Small intestine (tissue), 7 donors: ENCODE measurements around the gene ACSS3. TPM values are rescaled to one million over a fixed set of nuclear protein-coding genes. Genes with fewer than 3 reads are reported as not detected.
A peak's percentile ranks its signal among the peaks of the same experiment; 100 is the strongest.
"Not testable (repeated sequence)": the region's sequence is repeated elsewhere in the genome, so short reads cannot be mapped to it uniquely, and the experiment has no call there.

ENCODE experiments used
- DNase-seq, 2 donors: peaks; one replicate each; pipeline versions ENCODE4 v3.0.0 to v3.0.0-alpha.2; 2013
- FAIRE-seq: peaks from 2 replicates; lab custom pipeline; 2012; peaks lifted over from hg19 to GRCh38; lab: Jason Lieb, UNC
- H3K27ac ChIP-seq, 3 donors: one replicate each; pipeline ENCODE4 v1.5.1; 2013; ENCODE audit warnings: low read length in 2 of 3, mild to moderate bottlenecking in 2 of 3, control low read depth in 1 of 3, inconsistent platforms in 1 of 3, low read depth in 1 of 3, moderate library complexity in 1 of 3
- H3K27me3 ChIP-seq, 3 donors: one replicate each; pipeline ENCODE4 v1.6.1; 2013; ENCODE audit warnings: low read length in 3 of 3, inconsistent platforms in 1 of 3; ENCODE audit not compliant: control insufficient read depth in 3 of 3, insufficient read depth in 3 of 3
- H3K36me3 ChIP-seq, 3 donors: one replicate each; pipeline ENCODE4 v1.6.1; 2013; ENCODE audit warnings: low read length in 3 of 3, inconsistent platforms in 1 of 3, low read depth in 1 of 3, mild to moderate bottlenecking in 1 of 3, moderate library complexity in 1 of 3; ENCODE audit not compliant: control insufficient read depth in 3 of 3, insufficient read depth in 2 of 3
- H3K4me1 ChIP-seq, 3 donors: one replicate each; pipeline ENCODE4 v1.6.1; 2013; ENCODE audit warnings: low read length in 2 of 3, inconsistent platforms in 1 of 3, low read depth in 1 of 3, mild to moderate bottlenecking in 1 of 3, moderate library complexity in 1 of 3; ENCODE audit not compliant: control insufficient read depth in 3 of 3, insufficient read depth in 2 of 3
- H3K4me3 ChIP-seq, 3 donors: one replicate each; pipeline ENCODE4 v1.5.1; 2013; ENCODE audit warnings: low read length in 3 of 3, control low read depth in 1 of 3, inconsistent platforms in 1 of 3, low read depth in 1 of 3, mild to moderate bottlenecking in 1 of 3, moderate library complexity in 1 of 3
- H3K9me3 ChIP-seq, 2 donors: one replicate each; pipeline ENCODE4 v1.6.1; 2013; ENCODE audit warnings: low read depth in 1 of 2, low read length in 1 of 2; ENCODE audit not compliant: control insufficient read depth in 2 of 2, insufficient read depth in 1 of 2
- WGBS, 3 donors: extraction: QIAGEN DNeasy Blood & Tissue Kit; methylation state at CpG; one replicate each; pipeline ENCODE4 v1.1.7; 2013; 5-methylcytosine and 5-hydroxymethylcytosine counted together
- polyA plus RNA-seq, 4 donors: library from polyadenylated mRNA; stranded (reverse) in 3 of 4; unstranded in 1 of 4; fragments of 200-250 nt in 3 of 4; fragments of 120-200 nt in 1 of 4; gene quantifications; one replicate each; pipeline versions ENCODE4 v1.2.1 to v1.2.3, GENCODE V29; 2013
- donor health status: healthy with polysubstance abuse.
- donor health status: control.
- donor health status: control.
- donor health status: Bipolar disorder and iron deficiency.
- donor health status: healthy.

ACSS3 gene
- polyA plus RNA-seq, 4 donors, result 0.22 to 6.2 (median 0.95) TPM

- Histone ChIP-seq H3K4me3 (no peak overlapping the region), H3K4me1 (no peaks in the 10 kb centered on the region), H3K36me3 (no peaks in the 10 kb centered on the region), H3K9me3 (peaks cover 0 to 4% of the 10 kb centered on the region in 2 donors), H3K27me3 (no peaks in the 10 kb centered on the region), H3K27ac (no peak overlapping the region)
- DNase-seq (no peak), FAIRE-seq (no peak)
These were observed 36.3 kb downstream of the ACSS3 start for GRCh38 chr12:81114226-81114625.

GRCh38 chr12:81119069-81119468 lies 41.2 kb downstream of the ACSS3 start:
- not testable (repeated sequence) for H3K4me3 ChIP-seq

GRCh38 chr12:81120961-81121360 lies 43.1 kb downstream of the ACSS3 start:
- Histone ChIP-seq H3K4me3 (no peak overlapping the region), H3K4me1 (no peaks in the 10 kb centered on the region), H3K27ac (no peak overlapping the region), H3K9me3 (peaks cover 0 to 4% of the 10 kb centered on the region in 2 donors), H3K36me3 (no peaks in the 10 kb centered on the region), H3K27me3 (no peaks in the 10 kb centered on the region)
- WGBS, 3 donors, result 47 to 52% (median 47%) methylated on average over 2 of the region's 2 CpGs
- no peak for FAIRE-seq
- DNase-seq, result no peak

More at GRCh38 chr12:81119069-81119468, 41.2 kb downstream of the ACSS3 start:
- 82 to 94% (median 83%) methylated on average over 3 of the region's 3 CpGs for WGBS, 3 donors
- H3K27ac ChIP-seq, H3K27me3 ChIP-seq, H3K4me1 ChIP-seq, H3K9me3 ChIP-seq, H3K36me3 ChIP-seq, FAIRE-seq, DNase-seq: not testable (repeated sequence)

GRCh38 chr12:81123611-81124010 lies 45.7 kb downstream of the ACSS3 start:
- peaks cover 0 to 4% of the 10 kb centered on the region in 2 donors for H3K9me3 ChIP-seq
- FAIRE-seq (no peak), DNase-seq (no peak)
- H3K4me1 ChIP-seq, result no peaks in the 10 kb centered on the region
- H3K27me3 ChIP-seq, result no peaks in the 10 kb centered on the region
- H3K4me3 ChIP-seq, result no peak overlapping the region
- H3K27ac ChIP-seq, result no peak overlapping the region
- no peaks in the 10 kb centered on the region for H3K36me3 ChIP-seq
- WGBS, 3 donors, result 84 to 92% (median 84%) methylated on average over 3 of the region's 3 CpGs

DNA sequence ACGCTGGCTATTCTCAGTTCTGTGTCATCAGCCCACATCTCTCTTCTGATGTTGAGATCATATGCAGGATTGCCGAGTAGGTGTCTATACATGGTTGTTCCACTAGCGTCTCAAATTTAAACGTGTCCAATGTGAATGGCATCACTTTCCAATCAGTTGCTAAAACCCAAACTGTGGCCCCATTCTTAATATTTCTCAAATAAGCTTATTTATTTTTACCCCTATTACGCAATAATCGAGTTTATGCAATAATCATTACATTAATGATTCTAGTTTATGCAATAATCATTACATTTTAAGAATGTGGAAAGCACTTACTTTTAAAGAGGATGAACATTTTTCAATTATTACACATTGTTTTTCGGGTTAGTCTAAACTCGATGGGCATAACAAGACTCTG lies 47.8 kb downstream of the ACSS3 start:
- Histone ChIP-seq H3K4me1 (no peaks in the 10 kb centered on the region), H3K9me3 (no peaks in the 10 kb centered on the region), H3K27me3 (no peaks in the 10 kb centered on the region), H3K27ac (no peak overlapping the region), H3K4me3 (no peak overlapping the region), H3K36me3 (no peaks in the 10 kb centered on the region)
- FAIRE-seq (no peak), DNase-seq (no peak)
- 86 to 90% (median 87%) methylated on average over 8 of the region's 8 CpGs for WGBS, 3 donors

- H3K27ac ChIP-seq, result no peak overlapping the region
- H3K27me3 ChIP-seq, result no peaks in the 10 kb centered on the region
- H3K4me1 ChIP-seq, result no peaks in the 10 kb centered on the region
- no peaks in the 10 kb centered on the region for H3K36me3 ChIP-seq
- no peak overlapping the region for H3K4me3 ChIP-seq
- no peaks in the 10 kb centered on the region for H3K9me3 ChIP-seq
- WGBS, 3 donors, result 2 to 10% (median 5%) methylated on average over 2 of the region's 2 CpGs
- FAIRE-seq (no peak), DNase-seq (peak; percentile 31 to 44)
These were observed 51.2 kb downstream of the ACSS3 start for GRCh38 chr12:81128930-81129554.

DNA sequence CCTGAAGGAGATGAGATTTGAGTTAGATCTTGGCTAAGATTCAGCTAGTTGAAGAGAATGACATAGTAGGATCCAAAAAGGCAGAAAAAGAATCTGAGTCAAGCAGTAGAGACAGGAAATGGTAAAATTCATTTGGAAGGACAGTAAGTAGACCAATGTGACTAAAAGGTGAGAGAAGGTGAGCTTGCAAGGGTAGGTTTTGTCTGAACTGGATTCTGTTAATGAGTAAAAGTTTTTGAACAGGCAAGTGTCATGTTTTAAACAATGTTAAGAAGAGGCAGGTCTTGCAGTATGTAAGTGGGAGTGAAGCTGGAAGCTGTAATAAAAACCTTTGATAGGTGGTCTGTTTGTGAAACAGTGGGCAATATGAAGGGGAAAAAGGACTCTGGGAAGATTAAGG lies 58.6 kb downstream of the ACSS3 start:
- Histone ChIP-seq H3K27ac (no peak overlapping the region), H3K4me1 (peaks cover 0 to 7% (median 0%) of the 10 kb centered on the region in 3 donors), H3K9me3 (no peaks in the 10 kb centered on the region), H3K36me3 (no peaks in the 10 kb centered on the region), H3K27me3 (no peaks in the 10 kb centered on the region), H3K4me3 (no peak overlapping the region)
- no peak for FAIRE-seq
- DNase-seq, result peak in 1 of 2 donors; percentile 20

DNA sequence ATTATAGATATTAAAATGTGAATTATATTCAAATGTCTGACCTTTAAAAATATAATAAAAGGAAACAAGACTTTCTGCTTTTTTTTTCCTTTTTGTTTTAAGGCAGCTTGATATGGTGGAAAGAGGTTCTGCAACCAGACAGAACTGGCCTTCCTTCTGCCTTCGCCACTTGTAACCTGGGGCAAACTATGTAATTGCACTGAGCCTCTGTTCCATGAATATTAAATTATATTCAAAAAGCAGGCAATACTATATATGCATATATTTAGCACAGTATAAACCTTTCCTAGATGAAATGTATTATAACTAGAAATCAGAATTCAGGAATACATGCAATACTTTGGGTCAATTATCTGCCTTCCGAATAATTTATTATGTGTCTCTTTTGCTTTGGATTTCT lies 59.9 kb downstream of the ACSS3 start:
- DNase-seq (no peak), FAIRE-seq (no peak)
- WGBS, 3 donors, result 53 to 72% (median 68%) methylated on average over 2 of the region's 2 CpGs
- H3K9me3 ChIP-seq, result no peaks in the 10 kb centered on the region
- no peaks in the 10 kb centered on the region for H3K27me3 ChIP-seq
- peaks cover 0 to 7% (median 0%) of the 10 kb centered on the region in 3 donors for H3K4me1 ChIP-seq
- no peak overlapping the region for H3K4me3 ChIP-seq
- no peak overlapping the region for H3K27ac ChIP-seq
- no peaks in the 10 kb centered on the region for H3K36me3 ChIP-seq

GRCh38 chr12:81141217-81141616 lies 63.3 kb downstream of the ACSS3 start:
- no peak overlapping the region for H3K4me3 ChIP-seq
- DNase-seq (no peak), FAIRE-seq (no peak)
- H3K27me3 ChIP-seq, result no peaks in the 10 kb centered on the region
- H3K9me3 ChIP-seq, result no peaks in the 10 kb centered on the region
- H3K36me3 ChIP-seq, result no peaks in the 10 kb centered on the region
- H3K4me1 ChIP-seq, result peaks cover 0 to 7% (median 0%) of the 10 kb centered on the region in 3 donors
- no peak overlapping the region for H3K27ac ChIP-seq
- 70 to 92% (median 84%) methylated on average over 1 of the region's 1 CpG for WGBS, 3 donors
